GM18909 (cell line): Measurements from ENCODE around the gene USP35.
"Not testable (repeated sequence)": the region's sequence is repeated elsewhere in the genome, so short reads cannot be mapped to it uniquely, and the experiment has no call there.

Experiments
- ATAC-seq: cut with Tn5 transposase; IDR thresholded peaks from one replicate; pipeline ENCODE4 v1.9.1; 2021; ENCODE audit warnings: mild to moderate bottlenecking; ENCODE audit not compliant: unreplicated experiment, poor library complexity

Gene USP35

DNA sequence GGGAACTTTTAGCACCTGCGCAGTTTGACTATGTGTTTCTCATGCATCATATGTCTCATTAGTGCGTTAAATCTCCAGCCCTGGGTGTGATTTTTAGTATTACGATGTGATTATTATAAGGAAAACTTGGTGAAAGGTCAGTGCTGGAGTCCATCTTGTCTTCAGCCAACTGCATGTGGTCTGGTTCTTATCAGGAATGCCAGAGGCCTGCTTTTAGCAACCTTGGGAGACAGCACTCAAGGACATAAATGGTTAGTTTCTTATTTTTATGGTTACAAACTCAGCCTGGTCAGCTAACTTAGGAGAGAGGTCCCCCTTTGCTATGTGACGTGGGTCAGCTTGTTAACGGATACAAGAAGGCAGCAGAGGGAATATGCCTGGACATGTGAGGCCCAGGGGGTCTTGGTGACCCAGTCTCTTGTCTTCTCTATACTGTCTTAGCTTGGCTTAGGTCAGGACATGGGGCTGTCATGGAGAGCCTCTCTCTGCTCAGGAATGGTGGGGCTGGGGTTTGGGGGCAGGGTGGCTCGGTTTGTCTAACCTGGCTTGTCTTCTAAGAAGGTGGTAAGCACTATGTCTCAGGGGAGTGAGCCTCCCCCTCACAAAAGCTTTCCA, 21.8 kb upstream of the USP35 start:
- no peak for ATAC-seq

- ATAC-seq: no peak
Measured at GRCh38 chr11:78168539-78169477, 19.9 kb upstream of the USP35 start.

- ATAC-seq: no peak
Measured at GRCh38 chr11:78170413-78170812, 18.3 kb upstream of the USP35 start.

GRCh38 chr11:78170874-78171549, 17.7 kb upstream of the USP35 start:
- ATAC-seq: no peak

GRCh38 chr11:78171951-78172350, 16.8 kb upstream of the USP35 start:
- no peak for ATAC-seq

- ATAC-seq: not testable (repeated sequence)
Measured at GRCh38 chr11:78175862-78176261, 12.9 kb upstream of the USP35 start.

DNA sequence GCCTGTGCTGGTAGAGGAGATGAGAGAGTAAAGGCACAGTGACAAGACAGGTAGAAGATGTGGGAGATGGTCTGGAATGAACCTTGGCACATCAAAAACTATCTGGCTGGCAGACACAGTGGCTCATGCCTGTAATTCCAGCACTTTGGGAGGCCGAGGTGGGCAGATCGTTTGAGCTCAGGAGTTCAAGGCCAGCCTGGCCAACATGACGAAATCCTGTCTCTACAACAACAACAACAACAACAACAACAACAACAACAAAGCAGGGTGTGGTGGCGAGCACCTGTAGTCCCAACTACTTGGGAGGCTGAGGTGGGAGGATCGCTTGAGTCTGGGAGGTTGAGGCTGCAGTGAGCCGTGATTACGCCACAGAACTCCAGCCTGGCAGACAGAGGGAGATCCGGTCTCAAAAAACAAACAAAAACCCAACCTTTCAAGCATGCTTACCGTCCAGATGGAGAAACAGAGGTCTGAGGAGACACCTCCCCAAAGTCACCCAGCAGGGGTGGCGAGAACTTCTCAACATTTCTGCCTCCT, 12.0 kb upstream of the USP35 start:
- ATAC-seq: no peak

GRCh38 chr11:78177216-78177615, 11.5 kb upstream of the USP35 start:
- no peak for ATAC-seq

DNA sequence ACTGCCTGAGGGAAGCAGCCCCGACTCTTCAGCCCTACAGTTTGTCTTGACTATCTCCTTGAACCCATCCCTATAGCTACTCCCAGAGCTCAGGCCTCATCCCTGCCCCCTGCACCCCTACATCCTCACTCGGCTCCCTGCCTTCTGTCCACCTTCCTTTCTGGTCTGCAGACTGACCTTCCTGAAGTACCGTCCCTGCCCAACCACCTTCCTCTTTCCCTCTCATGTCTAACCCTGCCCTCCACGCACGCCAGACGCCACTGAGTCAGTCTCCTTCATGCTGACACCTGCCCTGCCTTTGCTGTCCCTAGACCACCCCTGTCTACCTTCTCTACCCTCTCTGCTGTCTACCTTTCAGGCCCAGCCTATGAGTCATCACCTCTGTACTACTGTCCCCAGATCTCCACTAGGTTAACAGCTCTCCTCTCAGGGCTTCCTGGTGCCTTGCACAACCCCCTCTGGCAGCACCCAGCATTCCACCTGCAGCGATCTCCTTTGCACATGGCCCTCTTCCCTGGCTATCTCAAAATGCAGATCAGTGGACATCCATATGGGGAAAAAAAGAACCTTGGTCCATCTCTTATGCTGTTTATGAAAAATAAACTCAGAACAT, 9.2 kb upstream of the USP35 start:
- ATAC-seq: no peak

DNA sequence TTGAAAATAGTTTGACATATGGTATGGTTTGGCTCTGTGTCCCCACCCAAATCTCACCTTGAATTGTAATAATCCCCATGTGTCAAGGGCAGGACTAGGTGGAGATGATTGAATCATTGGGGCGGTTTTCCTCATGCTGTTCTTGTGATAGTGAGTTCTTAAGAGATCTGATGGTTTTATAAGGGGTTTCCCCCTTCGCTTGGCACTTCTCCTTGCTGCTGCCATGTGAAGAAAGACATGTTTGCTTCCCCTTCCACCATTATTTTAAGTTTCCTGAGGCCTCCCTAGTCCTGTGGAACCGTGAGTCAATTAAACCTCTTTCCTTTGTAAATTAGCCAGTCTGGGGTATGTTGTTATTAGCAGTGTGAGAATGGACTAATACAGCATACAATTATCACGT, 8.0 kb upstream of the USP35 start:
- ATAC-seq: no peak

DNA sequence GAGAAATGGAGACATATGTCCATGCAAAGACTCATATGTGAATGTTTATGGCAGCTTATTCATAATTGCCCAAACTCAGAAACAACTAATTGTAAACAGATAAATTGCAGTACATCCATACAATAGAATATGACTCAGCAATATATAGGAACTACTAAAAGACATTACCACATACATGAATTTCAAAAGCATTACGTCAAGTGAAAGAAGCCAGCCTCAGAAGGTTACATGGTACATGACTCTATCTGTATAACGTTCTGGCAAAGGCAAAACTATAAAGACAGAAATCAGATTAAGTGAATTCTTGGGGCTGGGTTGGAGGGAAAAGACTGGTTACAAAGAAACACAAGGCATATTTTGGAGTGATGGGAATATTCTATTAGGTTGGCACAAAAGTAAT, 7.5 kb upstream of the USP35 start:
- ATAC-seq: no peak

DNA sequence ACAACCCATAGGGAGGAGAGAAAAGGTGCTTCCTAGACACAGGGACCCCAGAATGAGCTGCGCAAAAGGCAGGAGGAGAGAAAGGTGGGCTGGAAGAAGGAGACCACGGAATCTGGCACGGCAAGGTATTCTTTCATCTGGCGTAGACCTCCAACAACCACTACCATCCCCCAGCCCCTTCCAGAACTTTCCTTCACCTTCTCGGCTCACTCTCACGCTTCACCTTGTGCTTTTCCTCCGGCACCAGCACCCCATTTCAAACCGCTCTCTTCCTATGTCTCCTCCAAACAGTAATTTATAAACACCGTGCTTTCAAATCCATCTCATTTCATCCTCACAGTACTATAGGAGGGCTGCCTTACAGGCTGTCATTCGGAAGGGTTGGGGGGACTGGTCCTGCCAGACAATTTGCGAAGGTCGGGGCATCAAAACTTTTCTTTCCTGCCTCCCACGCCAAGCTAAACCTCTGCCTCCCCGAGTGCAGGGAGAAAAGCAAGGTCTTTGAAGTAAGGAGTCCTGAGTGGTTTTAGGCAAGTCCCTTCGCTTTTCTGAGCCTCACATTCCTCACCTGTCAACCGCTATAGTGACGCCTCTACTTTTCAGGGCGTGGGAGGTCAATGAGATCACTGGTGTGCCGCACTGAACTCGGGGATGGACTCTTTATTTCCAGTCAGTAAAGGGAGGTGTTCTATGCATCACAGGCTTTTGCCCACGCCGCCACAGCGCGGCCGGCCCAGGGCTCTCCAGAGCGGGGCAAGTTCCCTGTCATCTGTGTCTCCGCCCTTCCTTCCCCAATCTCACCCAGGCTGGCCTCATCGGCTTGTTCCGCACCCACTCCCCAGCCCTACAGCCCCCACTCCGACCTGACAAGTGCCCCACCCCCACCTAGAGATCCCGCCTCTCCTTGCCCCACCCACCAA, 1.1 kb upstream of the USP35 start:
- peak; percentile 23 for ATAC-seq

- ATAC-seq: no peak
Measured at GRCh38 chr11:78189174-78189724, 530 bp downstream of the USP35 start.

- no peak for ATAC-seq
Measured at GRCh38 chr11:78189851-78190250, 1.1 kb downstream of the USP35 start.

DNA sequence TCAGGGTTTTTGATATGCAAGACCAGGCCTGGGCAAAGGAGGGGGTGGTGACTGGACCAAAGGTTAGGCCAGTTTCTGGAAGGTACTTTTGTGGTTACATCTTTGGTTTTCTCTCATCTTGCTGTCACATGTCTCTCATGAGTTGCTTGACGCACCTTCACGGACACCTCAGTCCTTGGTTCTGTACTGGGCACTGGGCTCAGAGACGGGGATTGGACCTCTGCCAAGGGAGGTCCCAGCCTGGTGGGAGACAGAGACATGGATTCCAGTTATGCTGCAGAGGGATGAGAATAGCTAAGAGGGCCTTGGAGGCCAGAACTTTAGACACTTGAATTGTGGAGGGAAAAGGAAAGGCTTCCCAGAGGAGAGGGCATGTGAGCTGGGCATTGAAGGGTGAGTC, 1.7 kb downstream of the USP35 start:
- ATAC-seq: no peak

GRCh38 chr11:78190871-78191538, 2.3 kb downstream of the USP35 start:
- ATAC-seq: no peak

- ATAC-seq: no peak
Measured at GRCh38 chr11:78192223-78192719, 3.6 kb downstream of the USP35 start.

DNA sequence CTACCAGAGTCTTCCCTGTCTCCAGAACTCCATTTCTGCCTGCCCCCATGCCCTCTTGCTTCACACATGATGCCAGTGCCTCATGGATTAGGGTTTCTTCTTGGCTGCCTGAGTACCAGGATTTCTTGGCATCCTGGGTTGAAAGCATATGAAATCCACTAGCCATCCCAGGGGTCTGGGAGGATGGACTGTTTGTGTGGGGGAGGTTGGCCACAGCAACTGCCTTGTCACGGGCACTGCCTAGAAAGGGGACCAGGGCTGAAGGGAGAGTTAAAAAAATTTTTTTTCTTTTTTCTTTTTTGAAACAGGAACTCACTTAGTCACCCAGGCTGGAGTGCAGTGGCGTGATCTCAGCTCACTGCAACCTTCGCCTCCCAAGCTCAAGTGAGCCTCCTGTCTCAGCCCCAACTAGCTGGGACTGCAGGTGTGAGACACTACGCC, 4.2 kb downstream of the USP35 start:
- no peak for ATAC-seq
